Spleen (tissue), 11 donors: ENCODE measurements around the gene TNRC18. TPM values are rescaled to one million over a fixed set of nuclear protein-coding genes. Genes with fewer than 3 reads are reported as not detected.
A peak's percentile ranks its signal among the peaks of the same experiment; 100 is the strongest.

Experiments
- DNase-seq: peaks from one replicate; pipeline ENCODE4 v3.0.0-alpha.2; 2020
- H3K27ac ChIP-seq, 8 donors: fragments of 200-600 bp; sonication (generic) in 7 of 8; 1 replicate in 4 of 8; 2 replicates in 4 of 8; pipeline versions ENCODE4 v1.5.0 to v1.8.0; 2016 to 2021; ENCODE audit warnings: inconsistent platforms in 4 of 8, mild to moderate bottlenecking in 4 of 8, moderate library complexity in 1 of 8
- H3K27me3 ChIP-seq, 7 donors: fragments of 200-600 bp; sonication (generic) in 6 of 7; replicated peaks in 1 of 7; 1 replicate in 4 of 7; 2 replicates in 3 of 7; pipeline versions ENCODE4 v1.5.0 to v1.8.0; 2016 to 2021; ENCODE audit warnings: inconsistent platforms in 3 of 7, mild to moderate bottlenecking in 1 of 7
- H3K36me3 ChIP-seq, 6 donors: fragments of 200-600 bp; sonication (generic) in 5 of 6; 1 replicate in 4 of 6; 2 replicates in 2 of 6; pipeline versions ENCODE4 v1.5.0 to v1.8.0; 2016 to 2021; ENCODE audit warnings: inconsistent platforms in 2 of 6
- H3K4me1 ChIP-seq, 6 donors: fragments of 200-600 bp; sonication (generic) in 5 of 6; 1 replicate in 3 of 6; 2 replicates in 3 of 6; pipeline versions ENCODE4 v1.5.0 to v1.8.0; 2016 to 2021; ENCODE audit warnings: inconsistent platforms in 3 of 6
- H3K4me3 ChIP-seq, 8 donors: fragments of 200-600 bp; sonication (generic) in 7 of 8; 1 replicate in 4 of 8; 2 replicates in 4 of 8; pipeline versions ENCODE4 v1.5.0 to v1.8.0; 2016 to 2021; ENCODE audit warnings: inconsistent platforms in 4 of 8, mild to moderate bottlenecking in 4 of 8, moderate library complexity in 2 of 8
- H3K9me3 ChIP-seq, 8 donors: fragments of 200-600 bp; sonication (generic) in 7 of 8; 1 replicate in 4 of 8; 2 replicates in 4 of 8; pipeline versions ENCODE4 v1.5.0 to v1.8.0; 2016 to 2021; ENCODE audit warnings: inconsistent platforms in 4 of 8
- POLR2A ChIP-seq, 3 donors: fragments of 450-650 bp; IDR thresholded peaks; one replicate each; pipeline ENCODE4 v1.5.1; 2017; ENCODE audit warnings: antibody characterized with exemption in 3 of 3, mild to moderate bottlenecking in 1 of 3
- POLR2AphosphoS5 ChIP-seq, 3 donors: sonication (generic); formaldehyde crosslinking; IDR thresholded peaks; one replicate each; pipeline ENCODE4 v1.5.1; 2017; ENCODE audit warnings: antibody characterized with exemption in 3 of 3
- WGBS, 5 donors: extraction: QIAGEN DNeasy Blood & Tissue Kit in 3 of 5; methylation state at CpG; one replicate each; pipeline versions ENCODE4 v1.1.5 to v1.1.7; 2013 to 2018; 5-methylcytosine and 5-hydroxymethylcytosine counted together
- intact Hi-C: fragments of 100-400 bp; cut with DNase I; formaldehyde crosslinking; loops from one replicate; pipeline ENCODE4 v1.15.0; 2023; ENCODE audit warnings: low total_unique reads
- polyA plus RNA-seq, 3 donors: library from polyadenylated mRNA; stranded (reverse); fragments of 200-250 nt; gene quantifications; one replicate each; pipeline ENCODE4 v1.2.1, GENCODE V29; 2013
- total RNA-seq, 7 donors: library from RNA; depleted of rRNA in 3 of 7; stranded (reverse); fragments of >200 nt in 3 of 7; fragmentation: NEBNext Ultra II Directional in 4 of 7; extraction: Animal tissue kit (Norgen Biotek cat#: 25700) in 4 of 7; gene quantifications; one replicate each; pipeline versions ENCODE4 v1.1.0 to v1.2.1, GENCODE V29; 2016 to 2021
- TF ChIP-seq, protein P1 (sequence below), 11 experiments: fragments of 200-600 bp in 7 of 11; fragments of 450-650 bp in 4 of 11; sonication (generic) in 4 of 11; IDR thresholded peaks in 8 of 11; conservative IDR thresholded peaks in 3 of 11; 1 replicate in 7 of 11; 2 replicates in 4 of 11; pipeline versions ENCODE4 v1.4.0 to v1.8.0; 2016 to 2021; ENCODE audit warnings: antibody characterized with exemption in 11 of 11, inconsistent platforms in 4 of 11, mild to moderate bottlenecking in 1 of 11
- donor health status: healthy with polysubstance abuse.
- donor health status: DM: no; HTN: no; CAD: no; lungs with moderate emphysema.
- donor health status: DM: no; HTN: no; CAD: no.
- donor health status: Bipolar disorder and iron deficiency.
- donor health status: healthy.
- donor health status: DM: no; HTN: no; CAD: no.
- donor health status: DM: yes; HTN: yes; CAD: no.

Gene TNRC18
- total and polyA plus RNA-seq, 10 donors = 3.4 to 124 (median 71.0) TPM

DNA sequence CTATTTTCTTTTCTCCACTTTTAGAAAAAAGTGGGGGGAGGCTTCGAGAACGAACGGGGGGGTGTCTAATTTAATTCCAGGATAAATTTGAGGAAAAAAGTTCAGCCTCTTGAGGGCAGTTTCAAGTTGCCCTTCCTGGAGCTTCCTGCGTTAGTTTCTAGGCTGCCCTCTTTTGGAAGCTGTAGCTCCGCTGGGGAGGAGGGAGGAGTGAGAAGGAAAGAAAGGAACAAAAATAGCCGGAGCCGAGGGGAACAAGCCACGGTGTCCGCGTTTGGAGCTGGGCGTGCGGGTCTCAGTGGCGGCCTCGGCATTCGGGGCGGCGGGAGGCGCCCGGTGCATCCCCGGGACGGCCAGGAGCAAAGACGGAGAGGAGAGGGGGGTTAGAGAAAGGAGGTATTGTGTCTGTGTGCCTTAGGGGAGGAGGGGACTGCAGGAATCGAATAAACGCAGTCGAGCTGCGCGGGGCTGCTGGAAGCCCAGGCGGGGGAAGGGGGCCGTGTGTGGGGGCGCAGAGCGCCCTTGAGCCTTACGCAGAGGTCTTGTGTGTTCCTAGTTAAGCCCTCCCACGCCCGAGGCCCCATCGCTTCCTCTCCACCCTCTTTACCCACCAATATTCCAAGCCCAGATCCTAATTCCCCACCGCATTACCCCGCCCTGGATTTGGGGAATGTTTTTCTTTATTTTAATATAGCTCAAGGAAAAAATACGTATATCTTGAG lies 2.0 kb upstream of the TNRC18 start:
- WGBS, 5 donors = 0 to 4% (median 2%) methylated on average over 38 of the region's 38 CpGs
- H3K4me3 ChIP-seq = peak overlapping the region; percentile 52 to 81 (median 68)
- DNase-seq = peak; percentile 86
- peak overlapping the region; percentile 86 to 100 (median 97) for H3K27ac ChIP-seq
- intact Hi-C loops = no loop called here
- TF ChIP-seq, protein P1, sequence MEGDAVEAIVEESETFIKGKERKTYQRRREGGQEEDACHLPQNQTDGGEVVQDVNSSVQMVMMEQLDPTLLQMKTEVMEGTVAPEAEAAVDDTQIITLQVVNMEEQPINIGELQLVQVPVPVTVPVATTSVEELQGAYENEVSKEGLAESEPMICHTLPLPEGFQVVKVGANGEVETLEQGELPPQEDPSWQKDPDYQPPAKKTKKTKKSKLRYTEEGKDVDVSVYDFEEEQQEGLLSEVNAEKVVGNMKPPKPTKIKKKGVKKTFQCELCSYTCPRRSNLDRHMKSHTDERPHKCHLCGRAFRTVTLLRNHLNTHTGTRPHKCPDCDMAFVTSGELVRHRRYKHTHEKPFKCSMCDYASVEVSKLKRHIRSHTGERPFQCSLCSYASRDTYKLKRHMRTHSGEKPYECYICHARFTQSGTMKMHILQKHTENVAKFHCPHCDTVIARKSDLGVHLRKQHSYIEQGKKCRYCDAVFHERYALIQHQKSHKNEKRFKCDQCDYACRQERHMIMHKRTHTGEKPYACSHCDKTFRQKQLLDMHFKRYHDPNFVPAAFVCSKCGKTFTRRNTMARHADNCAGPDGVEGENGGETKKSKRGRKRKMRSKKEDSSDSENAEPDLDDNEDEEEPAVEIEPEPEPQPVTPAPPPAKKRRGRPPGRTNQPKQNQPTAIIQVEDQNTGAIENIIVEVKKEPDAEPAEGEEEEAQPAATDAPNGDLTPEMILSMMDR (IDR thresholded peaks at IDR 0.05 in 8 of 11, conservative IDR thresholded peaks at IDR 0.05 in 3 of 11) = no peak
- TF ChIP-seq POLR2A (IDR thresholded peaks at IDR 0.05) = no peak
- peak; percentile 39 to 78 (median 74) for TF ChIP-seq POLR2AphosphoS5 (IDR thresholded peaks at IDR 0.05)
- H3K9me3 ChIP-seq = no peaks in the 10 kb centered on the region
- peaks cover 0 to 100% (median 77%) of the 10 kb centered on the region in 7 donors for H3K27me3 ChIP-seq
- H3K36me3 ChIP-seq = no peaks in the 10 kb centered on the region
- H3K4me1 ChIP-seq = peaks cover 36 to 98% (median 85%) of the 10 kb centered on the region in 6 donors

DNA sequence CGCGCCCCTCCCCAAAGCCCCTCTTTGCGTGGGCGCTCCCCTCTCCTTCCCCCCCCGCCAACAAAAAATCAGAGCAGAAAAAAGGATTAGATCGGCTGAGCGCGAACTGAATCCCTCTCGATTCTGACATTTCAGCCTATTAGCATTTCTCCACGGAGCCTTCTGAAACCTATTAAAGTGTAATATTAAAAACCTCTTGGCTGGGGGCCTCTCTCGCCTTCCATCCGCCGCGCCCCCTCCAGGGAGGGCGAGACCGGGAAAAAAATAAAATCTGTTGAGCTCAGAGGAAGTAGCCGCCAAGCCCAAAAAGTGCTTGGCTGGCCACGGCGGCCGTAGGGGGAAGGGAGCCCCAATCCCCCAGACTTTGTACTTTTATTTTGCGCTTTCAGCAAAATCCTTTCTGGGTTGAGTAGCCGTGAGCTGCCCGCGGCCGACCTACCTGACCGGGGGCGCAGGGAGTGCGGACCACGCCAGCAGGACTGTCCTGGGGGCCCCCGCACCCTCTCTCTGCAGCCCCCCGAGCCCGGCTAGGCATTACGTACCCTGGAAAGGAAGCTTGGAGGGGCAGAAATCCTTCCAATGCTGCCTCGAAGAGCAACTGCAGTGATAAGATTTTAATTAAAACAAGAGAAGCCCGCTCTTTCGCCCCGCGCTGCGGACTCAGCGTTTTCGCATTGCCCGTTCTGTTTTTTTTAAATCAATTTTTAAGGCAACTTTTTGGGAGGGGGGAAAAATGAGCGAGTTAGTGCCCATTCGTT lies 1.3 kb upstream of the TNRC18 start:
- intact Hi-C loops = no loop called here
- 1 to 4% (median 1%) methylated on average over 44 of the region's 44 CpGs for WGBS, 5 donors
- DNase-seq = peak; percentile 88

DNA sequence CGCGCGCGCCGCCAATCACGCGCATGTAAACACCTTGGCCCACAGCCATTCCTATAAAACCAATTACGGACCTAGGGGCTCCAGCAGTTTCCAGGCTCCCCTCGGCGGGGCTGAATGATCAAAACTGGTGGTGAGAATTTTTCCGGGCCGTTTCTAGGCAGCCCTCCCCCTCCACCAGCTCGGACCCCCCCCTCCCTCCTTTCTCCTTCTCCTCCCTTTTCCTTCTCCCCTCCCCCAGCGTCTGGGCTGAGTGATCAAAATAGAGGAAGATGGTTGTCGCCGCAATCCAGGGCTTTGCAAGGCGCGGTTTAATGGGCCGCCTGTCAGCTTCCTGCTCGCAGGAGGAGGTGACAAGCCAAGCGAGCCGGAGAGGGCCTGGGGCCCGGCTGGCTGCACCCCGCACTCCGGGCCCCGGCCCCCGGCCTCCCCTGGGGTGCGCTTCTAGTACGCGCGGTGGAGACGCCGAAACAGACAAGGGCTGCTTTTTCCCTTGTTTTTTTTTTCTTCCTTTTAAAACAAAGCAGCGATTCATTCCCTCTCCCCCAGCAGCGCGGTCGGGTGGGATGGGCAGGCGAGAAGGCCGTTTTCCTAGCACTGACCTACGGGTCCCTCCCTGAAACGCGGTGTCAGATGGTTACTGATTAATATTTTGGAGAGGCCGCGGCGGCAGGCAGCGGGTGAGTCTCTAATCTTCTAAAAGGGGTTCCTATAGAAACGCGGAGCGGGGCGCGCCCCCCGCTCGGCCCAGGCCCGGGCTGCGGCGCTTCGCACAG lies 528 bp upstream of the TNRC18 start:
- peak overlapping the region; percentile 86 to 100 (median 97) for H3K27ac ChIP-seq
- H3K9me3 ChIP-seq = no peaks in the 10 kb centered on the region
- TF ChIP-seq, protein P1 (IDR thresholded peaks at IDR 0.05 in 8 of 11, conservative IDR thresholded peaks at IDR 0.05 in 3 of 11) = peak in 1 of 11 experiments; percentile 12
- peak in 1 of 3 donors; percentile 15 for TF ChIP-seq POLR2A (IDR thresholded peaks at IDR 0.05)
- TF ChIP-seq POLR2AphosphoS5 (IDR thresholded peaks at IDR 0.05) = peak; percentile 81 to 84 (median 84)
- 0 to 1% (median 0%) methylated on average over 55 to 57 of the region's 57 CpGs for WGBS, 5 donors
- peaks cover 0 to 100% (median 85%) of the 10 kb centered on the region in 7 donors for H3K27me3 ChIP-seq
- H3K4me1 ChIP-seq = peaks cover 39 to 98% (median 88%) of the 10 kb centered on the region in 6 donors
- peak overlapping the region; percentile 52 to 81 (median 68) for H3K4me3 ChIP-seq
- peak; percentile 94 for DNase-seq
- H3K36me3 ChIP-seq = no peaks in the 10 kb centered on the region
- intact Hi-C loops = no loop called here

More for the DNA sequence above, 1.3 kb upstream of the TNRC18 start:
- H3K4me3 ChIP-seq = peak overlapping the region; percentile 52 to 81 (median 68)
- no peaks in the 10 kb centered on the region for H3K36me3 ChIP-seq
- H3K9me3 ChIP-seq = no peaks in the 10 kb centered on the region
- peak overlapping the region; percentile 86 to 100 (median 97) for H3K27ac ChIP-seq
- TF ChIP-seq POLR2A (IDR thresholded peaks at IDR 0.05) (no peak), POLR2AphosphoS5 (IDR thresholded peaks at IDR 0.05) (peak; percentile 57 to 75 (median 63))
- TF ChIP-seq, protein P1 (IDR thresholded peaks at IDR 0.05 in 8 of 11, conservative IDR thresholded peaks at IDR 0.05 in 3 of 11) = no peak
- peaks cover 39 to 98% (median 88%) of the 10 kb centered on the region in 6 donors for H3K4me1 ChIP-seq
- H3K27me3 ChIP-seq = peaks cover 0 to 100% (median 85%) of the 10 kb centered on the region in 7 donors
